Measurements from ENCODE around the gene PDE4D. TPM values are rescaled to one million over a fixed set of nuclear protein-coding genes. Genes with fewer than 3 reads are reported as not detected.

The PDE4D gene
- total and polyA plus RNA-seq, 2 experiments from 2014 or later, result 21.9 to 54.2 TPM

- Histone ChIP-seq H3K4me1 (ENCODE audit: low read depth) (peaks cover 59% of the 10 kb centered on the region), H3K9me3 (ENCODE audit: low read depth) (no peaks in the 10 kb centered on the region), H3K27ac (peak overlapping the region; percentile 84), H3K27me3 (no peaks in the 10 kb centered on the region), H3K4me3 (no peak overlapping the region), H3K36me3 (no peaks in the 10 kb centered on the region)
- no peak for TF ChIP-seq CTCF (IDR thresholded peaks at IDR 0.05; ENCODE audit: low read depth, low read length)
- DNase-seq (ENCODE audit: low read depth in 1 of 2, low spot score in 1 of 2), result peak; percentile 27 to 46
Measured at GRCh38 chr5:59125011-59125961, 768.2 kb downstream of the PDE4D start.

- Histone ChIP-seq H3K4me1 (ENCODE audit: low read depth) (peaks cover 53% of the 10 kb centered on the region), H3K27ac (peak overlapping the region; percentile 84)
- TF ChIP-seq CTCF (IDR thresholded peaks at IDR 0.05; ENCODE audit: low read depth, low read length), result no peak
Measured at GRCh38 chr5:59123595-59124561, 769.6 kb downstream of the PDE4D start.

GRCh38 chr5:59119480-59119879 is 774.0 kb downstream of the PDE4D start:
- Histone ChIP-seq H3K9me3 (ENCODE audit: low read depth) (no peaks in the 10 kb centered on the region), H3K27ac (no peak overlapping the region), H3K36me3 (no peaks in the 10 kb centered on the region), H3K4me3 (no peak overlapping the region), H3K27me3 (no peaks in the 10 kb centered on the region), H3K4me1 (ENCODE audit: low read depth) (peaks cover 42% of the 10 kb centered on the region)
- TF ChIP-seq CTCF (IDR thresholded peaks at IDR 0.05; ENCODE audit: low read depth, low read length), result no peak
- DNase-seq (ENCODE audit: low read depth in 1 of 2, low spot score in 1 of 2), result no peak

More at GRCh38 chr5:59123595-59124561, 769.6 kb downstream of the PDE4D start:
- no peak for DNase-seq (ENCODE audit: low read depth in 1 of 2, low spot score in 1 of 2)
- Histone ChIP-seq H3K4me3 (no peak overlapping the region), H3K36me3 (no peaks in the 10 kb centered on the region), H3K27me3 (no peaks in the 10 kb centered on the region), H3K9me3 (ENCODE audit: low read depth) (no peaks in the 10 kb centered on the region)

GRCh38 chr5:59117320-59117719 is 776.2 kb downstream of the PDE4D start:
- H3K27me3 ChIP-seq, result no peaks in the 10 kb centered on the region
- H3K36me3 ChIP-seq, result no peaks in the 10 kb centered on the region
- H3K4me1 ChIP-seq (ENCODE audit: low read depth), result peaks cover 28% of the 10 kb centered on the region
- TF ChIP-seq CTCF (IDR thresholded peaks at IDR 0.05; ENCODE audit: low read depth, low read length), result no peak
- H3K4me3 ChIP-seq, result no peak overlapping the region
- DNase-seq (ENCODE audit: low read depth in 1 of 2, low spot score in 1 of 2), result no peak
- no peaks in the 10 kb centered on the region for H3K9me3 ChIP-seq (ENCODE audit: low read depth)
- H3K27ac ChIP-seq, result peak overlapping the region; percentile 64

- peaks cover 28% of the 10 kb centered on the region for H3K4me1 ChIP-seq (ENCODE audit: low read depth)
- peak in 1 of 2 donors; percentile 41 for DNase-seq (ENCODE audit: low read depth in 1 of 2, low spot score in 1 of 2)
- H3K27ac ChIP-seq, result peak overlapping the region; percentile 64
- no peaks in the 10 kb centered on the region for H3K27me3 ChIP-seq
- TF ChIP-seq CTCF (IDR thresholded peaks at IDR 0.05; ENCODE audit: low read depth, low read length), result no peak
- no peaks in the 10 kb centered on the region for H3K36me3 ChIP-seq
- H3K9me3 ChIP-seq (ENCODE audit: low read depth), result no peaks in the 10 kb centered on the region
- no peak overlapping the region for H3K4me3 ChIP-seq
Measured at GRCh38 chr5:59116231-59116865, 777.2 kb downstream of the PDE4D start.

All from cardiac muscle cell (in vitro differentiated cells and primary cell).